Stomach (tissue), 9 donors: ENCODE results near the gene PLCG1. TPM values are rescaled to one million over a fixed set of nuclear protein-coding genes. Genes with fewer than 3 reads are reported as not detected.
A peak's percentile ranks its signal among the peaks of the same experiment; 100 is the strongest.

Experiments
- DNase-seq, 2 donors: peaks; one replicate each; pipeline versions ENCODE4 v3.0.0 to v3.0.0-alpha.2; 2013 to 2019
- H3K27ac ChIP-seq, 5 donors: fragments of 200-600 bp in 4 of 5; sonication (generic) in 4 of 5; one replicate each; pipeline ENCODE4 v1.5.1; 2013 to 2019; ENCODE audit warnings: mild to moderate bottlenecking in 1 of 5, moderate library complexity in 1 of 5
- H3K27me3 ChIP-seq, 3 donors: fragments of 200-600 bp; sonication (generic); one replicate each; pipeline ENCODE4 v1.5.1; 2017 to 2019; ENCODE audit warnings: mixed run types in 1 of 3
- H3K36me3 ChIP-seq, 4 donors: fragments of 200-600 bp; sonication (generic); 1 replicate in 3 of 4; 2 replicates in 1 of 4; pipeline ENCODE4 v1.5.1; 2016 to 2019
- H3K4me1 ChIP-seq, 4 donors: fragments of 200-600 bp; sonication (generic); one replicate each; pipeline ENCODE4 v1.5.1; 2016 to 2019
- H3K4me3 ChIP-seq, 4 donors: fragments of 200-600 bp; sonication (generic) in 3 of 4; one replicate each; pipeline ENCODE4 v1.5.1; 2016 to 2019; ENCODE audit warnings: mild to moderate bottlenecking in 1 of 4
- H3K9me3 ChIP-seq, 4 donors: fragments of 200-600 bp; sonication (generic); one replicate each; pipeline ENCODE4 v1.5.1; 2016 to 2019
- CTCF ChIP-seq, 7 experiments: fragments of 450-650 bp in 4 of 7; fragments of 200-600 bp in 3 of 7; sonication (generic) in 3 of 7; IDR thresholded peaks; one replicate each; pipeline ENCODE4 v1.5.1; 2016 to 2019; ENCODE audit warnings: antibody characterized with exemption in 7 of 7, control low read depth in 2 of 7, mild to moderate bottlenecking in 1 of 7
- EP300 ChIP-seq: sonication (generic); formaldehyde crosslinking; IDR thresholded peaks from one replicate; pipeline ENCODE4 v1.6.1; 2017; ENCODE audit warnings: antibody characterized with exemption
- POLR2A ChIP-seq, 4 donors: fragments of 450-650 bp; IDR thresholded peaks; one replicate each; pipeline ENCODE4 v1.6.1; 2016; ENCODE audit warnings: antibody characterized with exemption in 4 of 4, control low read depth in 2 of 4, mild to moderate bottlenecking in 1 of 4, moderate library complexity in 1 of 4
- POLR2AphosphoS5 ChIP-seq, 3 donors: sonication (generic); formaldehyde crosslinking; IDR thresholded peaks; one replicate each; pipeline ENCODE4 v1.6.1; 2016; ENCODE audit warnings: antibody characterized with exemption in 3 of 3
- WGBS, 5 donors: extraction: QIAGEN DNeasy Blood & Tissue Kit in 3 of 5; methylation state at CpG; one replicate each; pipeline versions ENCODE4 v1.1.5 to v1.1.7; 2013 to 2018; 5-methylcytosine and 5-hydroxymethylcytosine counted together
- intact Hi-C: fragments of 100-400 bp; cut with DNase I; formaldehyde crosslinking; loops from one replicate; pipeline ENCODE4 v1.15.1; 2023; ENCODE audit warnings: low total_unique reads
- polyA plus RNA-seq, 3 donors: library from polyadenylated mRNA; stranded (reverse); fragments of 200-250 nt; gene quantifications; one replicate each; pipeline ENCODE4 v1.2.3, GENCODE V29; 2013
- total RNA-seq, 5 donors: library from RNA; depleted of rRNA; stranded (reverse); fragments of >200 nt; gene quantifications; one replicate each; pipeline versions ENCODE4 v1.1.0 to v1.2.3, GENCODE V29; 2014 to 2016
- donor health status: healthy with polysubstance abuse.
- donor health status: Bipolar disorder and iron deficiency.
- donor health status: healthy.

The PLCG1 gene
- total and polyA plus RNA-seq, 8 donors, result 16.3 to 576 (median 56.0) TPM

GRCh38 chr20:41173791-41174341 lies 36.5 kb downstream of the PLCG1 start:
- intact Hi-C loops, result loop anchor here (5.0 to 10.0 kb wide), 2 partner anchors 51 to 168 kb away; partner anchors contain the start of gene LPIN3
- DNase-seq, result peak in 1 of 2 donors; percentile 21
- peaks cover 16 to 68% (median 53%) of the 10 kb centered on the region in 4 donors for H3K4me1 ChIP-seq
- TF ChIP-seq POLR2A (IDR thresholded peaks at IDR 0.05), result no peak
- peaks cover 37 to 82% (median 74%) of the 10 kb centered on the region in 4 donors for H3K36me3 ChIP-seq
- no peaks in the 10 kb centered on the region for H3K9me3 ChIP-seq
- no peaks in the 10 kb centered on the region for H3K27me3 ChIP-seq
- no peak overlapping the region for H3K4me3 ChIP-seq
- H3K27ac ChIP-seq, result peak overlapping the region in 4 of 5 donors; percentile 41 to 84 (median 76)
- WGBS, 5 donors, result 92 to 95% (median 94%) methylated on average over 11 to 13 of the region's 13 CpGs

GRCh38 chr20:41174373-41174772 lies 37.0 kb downstream of the PLCG1 start:
- Histone ChIP-seq H3K27ac (peak overlapping the region in 4 of 5 donors; percentile 41 to 84 (median 66)), H3K36me3 (peaks cover 32 to 77% (median 69%) of the 10 kb centered on the region in 4 donors), H3K4me3 (no peak overlapping the region), H3K9me3 (no peaks in the 10 kb centered on the region), H3K4me1 (peaks cover 16 to 73% (median 58%) of the 10 kb centered on the region in 4 donors), H3K27me3 (no peaks in the 10 kb centered on the region)
- TF ChIP-seq CTCF (IDR thresholded peaks at IDR 0.05) (no peak), POLR2AphosphoS5 (IDR thresholded peaks at IDR 0.05) (no peak), EP300 (no peak), POLR2A (IDR thresholded peaks at IDR 0.05) (no peak)
- DNase-seq, result no peak
- intact Hi-C loops, result loop anchor here (5.0 to 10.0 kb wide), 2 partner anchors 50 to 168 kb away; partner anchors contain the start of gene LPIN3
- WGBS, 5 donors, result 92 to 97% (median 96%) methylated on average over 7 to 10 of the region's 10 CpGs

- DNase-seq, result peak in 1 of 2 donors; percentile 14
- Histone ChIP-seq H3K4me1 (peaks cover 16 to 74% (median 58%) of the 10 kb centered on the region in 4 donors), H3K4me3 (no peak overlapping the region), H3K9me3 (no peaks in the 10 kb centered on the region), H3K36me3 (peaks cover 29 to 73% (median 65%) of the 10 kb centered on the region in 4 donors), H3K27ac (peak overlapping the region; percentile 18 to 84 (median 63)), H3K27me3 (no peaks in the 10 kb centered on the region)
- TF ChIP-seq CTCF (IDR thresholded peaks at IDR 0.05) (no peak), EP300 (no peak), POLR2A (IDR thresholded peaks at IDR 0.05) (no peak), POLR2AphosphoS5 (IDR thresholded peaks at IDR 0.05) (no peak)
- intact Hi-C loops, result loop anchor here (5.0 to 10.0 kb wide), 2 partner anchors 50 to 168 kb away; partner anchors contain the start of gene LPIN3
- WGBS, 5 donors, result 70 to 86% (median 81%) methylated on average over 2 of the region's 2 CpGs
Observed at GRCh38 chr20:41174782-41175181, 37.4 kb downstream of the PLCG1 start.

- no peak overlapping the region for H3K4me3 ChIP-seq
- intact Hi-C loops, result loop anchor here (10.0 kb wide), 1 partner anchor 50 kb away; no protein-coding TSS in a partner anchor
- no peaks in the 10 kb centered on the region for H3K9me3 ChIP-seq
- H3K36me3 ChIP-seq, result peaks cover 24 to 69% (median 60%) of the 10 kb centered on the region in 4 donors
- 85 to 98% (median 95%) methylated on average over 4 of the region's 4 CpGs for WGBS, 5 donors
- peaks cover 16 to 77% (median 58%) of the 10 kb centered on the region in 4 donors for H3K4me1 ChIP-seq
- no peak for TF ChIP-seq POLR2A (IDR thresholded peaks at IDR 0.05)
- no peak for TF ChIP-seq CTCF (IDR thresholded peaks at IDR 0.05)
- no peak for TF ChIP-seq POLR2AphosphoS5 (IDR thresholded peaks at IDR 0.05)
- TF ChIP-seq EP300, result no peak
- no peaks in the 10 kb centered on the region for H3K27me3 ChIP-seq
- peak overlapping the region in 4 of 5 donors; percentile 41 to 84 (median 66) for H3K27ac ChIP-seq
- DNase-seq, result peak in 1 of 2 donors; percentile 7
Observed at GRCh38 chr20:41175201-41175651, 37.9 kb downstream of the PLCG1 start.
